NB4 (cell line): ENCODE data around the gene KMT2C.

Experiments used
- CTCF ChIP-seq: IDR thresholded peaks from one replicate; pipeline ENCODE4 v1.5.1; 2012; ENCODE audit warnings: low read depth, low read length
- POLR2A ChIP-seq: IDR thresholded peaks from 2 replicates; pipeline ENCODE4 v1.6.1; 2011; ENCODE audit warnings: mild to moderate bottlenecking; ENCODE audit not compliant: insufficient read length; ENCODE audit errors: extremely low read depth

- TF ChIP-seq CTCF (no peak), POLR2A (no peak)
Measured at GRCh38 chr7:152140560-152140959, 295.2 kb downstream of the KMT2C start.
